Stimulated activated effector memory CD8-positive, alpha-beta T cell treated with anti-CD3 and anti-CD28 coated beads, Interleukin-12 subunit alpha, Interleukin-12 subunit beta, amount 100 ng/mL, for 72 hours (primary cell): ENCODE data around the gene TBC1D5.

Experiments
- ATAC-seq: fragments of 150-1000 bp; cut with Tn5 transposase; 2 replicates; pipeline ENCODE4 v1.10.0; 2021
- DNase-seq, 2 donors: peaks; one replicate each; pipeline ENCODE4 v3.0.0; 2021 to 2022; ENCODE audit warnings: low spot score in 2 of 2
- H3K27ac Mint-ChIP-seq: one replicate; pipeline ENCODE4 v1.8.0; 2022; ENCODE audit warnings: mild to moderate bottlenecking, mixed read lengths
- H3K36me3 Mint-ChIP-seq: one replicate; pipeline ENCODE4 v1.8.0; 2022; ENCODE audit warnings: mild to moderate bottlenecking, mixed read lengths
- H3K4me1 Mint-ChIP-seq: one replicate; pipeline ENCODE4 v1.8.0; 2022; ENCODE audit warnings: mixed read lengths
- H3K4me3 Mint-ChIP-seq: one replicate; pipeline ENCODE4 v1.8.0; 2022; ENCODE audit warnings: mild to moderate bottlenecking, mixed read lengths
- H3K9me3 Mint-ChIP-seq: one replicate; pipeline ENCODE4 v1.8.0; 2022; ENCODE audit warnings: mixed read lengths

The TBC1D5 gene

GRCh38 chr3:17580901-17581300, 161.5 kb downstream of the TBC1D5 start:
- ATAC-seq (no peak), DNase-seq (no peak)
- Mint-ChIP-seq H3K9me3 (no peaks in the 10 kb centered on the region), H3K27ac (no peak overlapping the region), H3K4me1 (peaks cover 13% of the 10 kb centered on the region), H3K36me3 (no peaks in the 10 kb centered on the region), H3K4me3 (no peak overlapping the region)

- Mint-ChIP-seq H3K9me3 (no peaks in the 10 kb centered on the region), H3K4me3 (no peak overlapping the region), H3K27ac (no peak overlapping the region), H3K36me3 (no peaks in the 10 kb centered on the region), H3K4me1 (peaks cover 7% of the 10 kb centered on the region)
- DNase-seq (no peak), ATAC-seq (peak; percentile 94)
These were observed 163.0 kb downstream of the TBC1D5 start for GRCh38 chr3:17579289-17580031.

- Mint-ChIP-seq H3K4me3 (no peak overlapping the region), H3K36me3 (no peaks in the 10 kb centered on the region)
- no peak for DNase-seq
These were observed 164.5 kb downstream of the TBC1D5 start for GRCh38 chr3:17577796-17578520.

GRCh38 chr3:17573396-17573795, 169.0 kb downstream of the TBC1D5 start:
- Mint-ChIP-seq H3K9me3 (no peaks in the 10 kb centered on the region), H3K27ac (no peak overlapping the region), H3K4me1 (no peaks in the 10 kb centered on the region), H3K4me3 (no peak overlapping the region), H3K36me3 (no peaks in the 10 kb centered on the region)
- no peak for DNase-seq
- ATAC-seq = no peak

More at GRCh38 chr3:17577796-17578520, 164.5 kb downstream of the TBC1D5 start:
- H3K4me1 Mint-ChIP-seq = peaks cover 7% of the 10 kb centered on the region
- ATAC-seq = no peak
- no peaks in the 10 kb centered on the region for H3K9me3 Mint-ChIP-seq
- H3K27ac Mint-ChIP-seq = no peak overlapping the region

GRCh38 chr3:17571686-17572085, 170.7 kb downstream of the TBC1D5 start:
- H3K4me3 Mint-ChIP-seq = no peak overlapping the region
- H3K36me3 Mint-ChIP-seq = no peaks in the 10 kb centered on the region
- no peaks in the 10 kb centered on the region for H3K4me1 Mint-ChIP-seq
- no peak for ATAC-seq
- H3K27ac Mint-ChIP-seq = no peak overlapping the region
- no peaks in the 10 kb centered on the region for H3K9me3 Mint-ChIP-seq
- DNase-seq = no peak

- Mint-ChIP-seq H3K27ac (no peak overlapping the region), H3K36me3 (no peaks in the 10 kb centered on the region), H3K4me1 (no peaks in the 10 kb centered on the region), H3K9me3 (no peaks in the 10 kb centered on the region), H3K4me3 (no peak overlapping the region)
- DNase-seq (no peak), ATAC-seq (no peak)
These were observed 179.6 kb downstream of the TBC1D5 start for GRCh38 chr3:17562845-17563244.

GRCh38 chr3:17558565-17558964, 183.9 kb downstream of the TBC1D5 start:
- Mint-ChIP-seq H3K36me3 (no peaks in the 10 kb centered on the region), H3K9me3 (no peaks in the 10 kb centered on the region), H3K4me3 (no peak overlapping the region), H3K27ac (no peak overlapping the region), H3K4me1 (peaks cover 5% of the 10 kb centered on the region)
- no peak for ATAC-seq
- no peak for DNase-seq

- Mint-ChIP-seq H3K4me1 (peaks cover 5% of the 10 kb centered on the region), H3K27ac (no peak overlapping the region), H3K36me3 (no peaks in the 10 kb centered on the region), H3K4me3 (no peak overlapping the region), H3K9me3 (no peaks in the 10 kb centered on the region)
- no peak for DNase-seq
- ATAC-seq = peak; percentile 83
These were observed 184.5 kb downstream of the TBC1D5 start for GRCh38 chr3:17557749-17558463.

GRCh38 chr3:17555525-17555924, 186.9 kb downstream of the TBC1D5 start:
- ATAC-seq = no peak
- DNase-seq = no peak
- H3K4me1 Mint-ChIP-seq = peaks cover 5% of the 10 kb centered on the region
- H3K9me3 Mint-ChIP-seq = no peaks in the 10 kb centered on the region
- H3K27ac Mint-ChIP-seq = no peak overlapping the region
- H3K36me3 Mint-ChIP-seq = no peaks in the 10 kb centered on the region
- no peak overlapping the region for H3K4me3 Mint-ChIP-seq

GRCh38 chr3:17554078-17554477, 188.4 kb downstream of the TBC1D5 start:
- Mint-ChIP-seq H3K9me3 (no peaks in the 10 kb centered on the region), H3K4me1 (peaks cover 5% of the 10 kb centered on the region), H3K27ac (no peak overlapping the region), H3K36me3 (no peaks in the 10 kb centered on the region), H3K4me3 (no peak overlapping the region)
- no peak for ATAC-seq
- no peak for DNase-seq

GRCh38 chr3:17553080-17553479, 189.4 kb downstream of the TBC1D5 start:
- H3K36me3 Mint-ChIP-seq = no peaks in the 10 kb centered on the region
- H3K4me1 Mint-ChIP-seq = peaks cover 5% of the 10 kb centered on the region
- DNase-seq (no peak), ATAC-seq (no peak)
- H3K27ac Mint-ChIP-seq = no peak overlapping the region
- no peak overlapping the region for H3K4me3 Mint-ChIP-seq
- H3K9me3 Mint-ChIP-seq = no peaks in the 10 kb centered on the region

GRCh38 chr3:17552351-17552750, 190.1 kb downstream of the TBC1D5 start:
- ATAC-seq = peak; percentile 36
- H3K4me3 Mint-ChIP-seq = no peak overlapping the region
- DNase-seq = no peak
- no peak overlapping the region for H3K27ac Mint-ChIP-seq
- no peaks in the 10 kb centered on the region for H3K9me3 Mint-ChIP-seq
- H3K36me3 Mint-ChIP-seq = no peaks in the 10 kb centered on the region
- H3K4me1 Mint-ChIP-seq = peaks cover 2% of the 10 kb centered on the region

- Mint-ChIP-seq H3K9me3 (no peaks in the 10 kb centered on the region), H3K4me3 (no peak overlapping the region), H3K36me3 (no peaks in the 10 kb centered on the region), H3K4me1 (no peaks in the 10 kb centered on the region), H3K27ac (no peak overlapping the region)
- DNase-seq = no peak
- ATAC-seq = no peak
These were observed 190.5 kb downstream of the TBC1D5 start for GRCh38 chr3:17551895-17552294.

GRCh38 chr3:17551333-17551732, 191.1 kb downstream of the TBC1D5 start:
- no peak for DNase-seq
- Mint-ChIP-seq H3K4me1 (no peaks in the 10 kb centered on the region), H3K9me3 (no peaks in the 10 kb centered on the region), H3K27ac (no peak overlapping the region), H3K36me3 (no peaks in the 10 kb centered on the region), H3K4me3 (no peak overlapping the region)
- no peak for ATAC-seq

GRCh38 chr3:17550624-17551023, 191.8 kb downstream of the TBC1D5 start:
- ATAC-seq (no peak), DNase-seq (no peak)
- no peaks in the 10 kb centered on the region for H3K9me3 Mint-ChIP-seq
- H3K27ac Mint-ChIP-seq = no peak overlapping the region
- H3K36me3 Mint-ChIP-seq = no peaks in the 10 kb centered on the region
- no peaks in the 10 kb centered on the region for H3K4me1 Mint-ChIP-seq
- H3K4me3 Mint-ChIP-seq = no peak overlapping the region
